Measurements from ENCODE around the gene KCNK7. TPM values are rescaled to one million over a fixed set of nuclear protein-coding genes. Genes with fewer than 3 reads are reported as not detected.

Gene KCNK7
- total RNA-seq, 1 donor from 2014 or later, result 0.69 TPM

DNA sequence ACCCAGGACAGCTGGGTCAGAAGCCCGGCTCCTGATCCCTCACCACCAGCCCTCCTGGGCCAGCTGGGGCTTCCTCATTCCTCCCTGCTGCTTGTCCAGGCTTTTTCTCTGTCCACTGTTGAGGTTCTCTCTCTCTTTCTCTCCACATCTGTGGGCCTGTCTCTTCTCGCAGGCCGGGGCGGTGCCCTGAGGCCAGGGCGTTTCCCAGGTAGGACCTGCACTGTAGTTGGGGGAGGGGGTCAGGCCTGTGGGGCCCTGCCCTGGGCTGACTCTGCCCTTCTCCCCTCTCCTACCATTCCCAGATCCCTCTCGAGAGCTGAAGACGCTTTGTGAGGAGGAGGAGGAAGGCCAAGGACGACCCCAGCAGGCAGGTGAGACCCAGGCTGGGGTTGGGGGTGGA, 14.8 kb downstream of the KCNK7 start:
- Mint-ChIP-seq H3K9me3 (ENCODE audit: unreplicated experiment) (peaks cover 16% of the 10 kb centered on the region), H3K36me3 (ENCODE audit: unreplicated experiment) (no peaks in the 10 kb centered on the region), H3K4me1 (ENCODE audit: low read depth, unreplicated experiment) (peaks cover 10% of the 10 kb centered on the region), H3K27me3 (ENCODE audit: unreplicated experiment) (peaks cover 26% of the 10 kb centered on the region), H3K27ac (ENCODE audit: unreplicated experiment) (no peak overlapping the region), H3K4me3 (ENCODE audit: unreplicated experiment) (no peak overlapping the region)
- DNase-seq, result no peak
- TF ChIP-seq, protein P1, sequence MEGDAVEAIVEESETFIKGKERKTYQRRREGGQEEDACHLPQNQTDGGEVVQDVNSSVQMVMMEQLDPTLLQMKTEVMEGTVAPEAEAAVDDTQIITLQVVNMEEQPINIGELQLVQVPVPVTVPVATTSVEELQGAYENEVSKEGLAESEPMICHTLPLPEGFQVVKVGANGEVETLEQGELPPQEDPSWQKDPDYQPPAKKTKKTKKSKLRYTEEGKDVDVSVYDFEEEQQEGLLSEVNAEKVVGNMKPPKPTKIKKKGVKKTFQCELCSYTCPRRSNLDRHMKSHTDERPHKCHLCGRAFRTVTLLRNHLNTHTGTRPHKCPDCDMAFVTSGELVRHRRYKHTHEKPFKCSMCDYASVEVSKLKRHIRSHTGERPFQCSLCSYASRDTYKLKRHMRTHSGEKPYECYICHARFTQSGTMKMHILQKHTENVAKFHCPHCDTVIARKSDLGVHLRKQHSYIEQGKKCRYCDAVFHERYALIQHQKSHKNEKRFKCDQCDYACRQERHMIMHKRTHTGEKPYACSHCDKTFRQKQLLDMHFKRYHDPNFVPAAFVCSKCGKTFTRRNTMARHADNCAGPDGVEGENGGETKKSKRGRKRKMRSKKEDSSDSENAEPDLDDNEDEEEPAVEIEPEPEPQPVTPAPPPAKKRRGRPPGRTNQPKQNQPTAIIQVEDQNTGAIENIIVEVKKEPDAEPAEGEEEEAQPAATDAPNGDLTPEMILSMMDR (IDR thresholded peaks at IDR 0.05; ENCODE audit: partially characterized antibody, unreplicated experiment), result no peak

DNA sequence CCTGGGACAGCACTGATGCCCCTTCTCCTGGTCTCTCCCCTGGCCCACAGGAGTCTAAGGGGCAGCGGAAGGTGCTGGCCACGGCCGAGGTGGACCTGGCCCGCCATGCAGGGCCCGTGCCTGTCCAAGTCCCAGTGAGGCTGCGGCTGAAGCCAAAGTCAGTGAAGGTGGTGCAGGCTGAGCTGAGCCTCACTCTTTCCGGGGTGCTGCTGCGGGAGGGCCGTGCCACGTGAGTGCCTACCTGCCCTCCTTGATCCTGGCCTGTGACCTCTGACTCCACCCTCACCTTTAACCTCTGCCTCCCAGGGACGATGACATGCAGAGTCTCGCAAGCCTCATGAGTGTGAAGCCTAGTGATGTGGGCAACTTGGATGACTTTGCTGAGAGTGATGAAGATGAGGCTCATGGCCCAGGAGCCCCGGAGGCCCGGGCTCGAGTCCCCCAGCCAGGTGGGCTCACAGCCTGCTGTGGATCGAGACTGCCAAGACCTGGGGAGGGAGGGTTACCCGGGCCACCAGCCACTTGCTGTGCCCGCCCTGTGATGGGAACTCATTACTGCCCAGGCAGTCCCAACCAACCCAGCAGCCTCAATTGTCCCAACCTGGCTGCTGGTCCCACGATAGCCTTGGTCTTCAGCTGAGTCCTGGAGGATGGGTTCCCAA, 15.4 kb downstream of the KCNK7 start:
- Mint-ChIP-seq H3K4me3 (ENCODE audit: unreplicated experiment) (no peak overlapping the region), H3K9me3 (ENCODE audit: unreplicated experiment) (peaks cover 18% of the 10 kb centered on the region), H3K36me3 (ENCODE audit: unreplicated experiment) (no peaks in the 10 kb centered on the region), H3K4me1 (ENCODE audit: low read depth, unreplicated experiment) (peaks cover 10% of the 10 kb centered on the region), H3K27ac (ENCODE audit: unreplicated experiment) (peak overlapping the region; percentile 22), H3K27me3 (ENCODE audit: unreplicated experiment) (peaks cover 27% of the 10 kb centered on the region)
- no peak for DNase-seq
- TF ChIP-seq, protein P1 (IDR thresholded peaks at IDR 0.05; ENCODE audit: partially characterized antibody, unreplicated experiment), result no peak

DNA sequence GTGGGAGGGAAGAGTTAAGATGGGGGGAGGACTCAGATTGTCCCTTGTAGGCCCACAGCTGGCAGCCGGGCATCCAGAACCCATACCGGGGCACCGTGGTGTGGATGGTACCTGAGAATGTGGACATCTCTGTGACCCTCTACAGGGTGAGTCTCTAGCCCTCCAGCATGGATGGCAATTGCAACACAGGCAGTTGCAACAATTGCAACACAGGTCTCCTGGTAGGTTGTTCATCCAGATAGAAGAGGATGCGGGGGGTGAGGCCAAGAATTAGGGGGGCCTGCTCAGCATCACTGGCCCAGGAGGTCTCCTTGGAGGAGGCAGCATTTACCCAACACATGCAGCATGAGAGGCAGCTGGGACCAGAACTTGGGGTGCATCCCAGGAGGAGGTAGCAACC, 16.3 kb downstream of the KCNK7 start:
- Mint-ChIP-seq H3K27ac (ENCODE audit: unreplicated experiment) (no peak overlapping the region), H3K4me3 (ENCODE audit: unreplicated experiment) (no peak overlapping the region), H3K27me3 (ENCODE audit: unreplicated experiment) (peaks cover 27% of the 10 kb centered on the region), H3K4me1 (ENCODE audit: low read depth, unreplicated experiment) (peaks cover 10% of the 10 kb centered on the region), H3K36me3 (ENCODE audit: unreplicated experiment) (no peaks in the 10 kb centered on the region), H3K9me3 (ENCODE audit: unreplicated experiment) (peaks cover 19% of the 10 kb centered on the region)
- no peak for DNase-seq
- TF ChIP-seq, protein P1 (IDR thresholded peaks at IDR 0.05; ENCODE audit: partially characterized antibody, unreplicated experiment), result no peak

DNA sequence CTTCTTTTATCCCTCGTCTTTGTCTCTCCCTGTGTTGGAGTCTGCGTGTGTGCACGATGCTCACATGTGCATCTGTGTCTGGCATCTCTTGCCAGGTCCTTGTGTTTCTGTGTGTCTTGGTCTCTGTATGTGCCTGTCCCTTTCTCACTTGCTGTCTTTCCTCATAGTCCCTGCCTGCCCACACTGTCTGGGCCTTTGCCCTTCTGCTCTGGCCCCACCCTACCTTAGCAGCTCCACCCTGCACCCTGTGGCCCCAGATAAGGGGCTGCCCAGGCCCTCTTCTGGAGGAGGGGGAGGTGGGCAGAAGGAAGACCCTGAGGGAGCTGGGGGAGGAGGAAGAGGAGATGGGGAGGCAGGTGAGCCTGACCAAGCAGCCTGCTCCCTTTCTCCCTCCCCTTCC, 16.9 kb downstream of the KCNK7 start:
- TF ChIP-seq, protein P1 (IDR thresholded peaks at IDR 0.05; ENCODE audit: partially characterized antibody, unreplicated experiment), result no peak
- Mint-ChIP-seq H3K4me3 (ENCODE audit: unreplicated experiment) (peak overlapping the region; percentile 58), H3K36me3 (ENCODE audit: unreplicated experiment) (no peaks in the 10 kb centered on the region), H3K27me3 (ENCODE audit: unreplicated experiment) (peaks cover 24% of the 10 kb centered on the region), H3K27ac (ENCODE audit: unreplicated experiment) (peak overlapping the region; percentile 28), H3K4me1 (ENCODE audit: low read depth, unreplicated experiment) (peaks cover 10% of the 10 kb centered on the region), H3K9me3 (ENCODE audit: unreplicated experiment) (peaks cover 19% of the 10 kb centered on the region)
- DNase-seq, result no peak

DNA sequence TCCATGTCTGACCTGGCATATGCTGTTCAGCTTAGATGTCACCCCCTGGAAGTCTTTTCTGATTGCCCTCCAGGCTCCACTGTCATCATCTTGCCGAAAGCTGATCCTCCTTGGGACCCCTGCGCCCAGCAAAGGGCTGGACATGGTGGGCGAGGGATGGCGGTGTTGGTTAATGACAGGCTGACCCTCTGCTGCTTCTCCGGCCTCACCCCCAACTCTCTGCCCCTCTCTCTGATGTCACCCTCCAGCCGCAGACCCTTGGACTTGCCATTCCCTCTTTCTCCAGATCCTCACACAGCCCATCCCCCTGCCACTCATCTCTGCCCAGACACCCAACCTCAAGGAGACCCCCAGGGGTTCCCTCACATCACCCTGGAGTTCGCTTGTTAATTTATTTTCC, 17.5 kb downstream of the KCNK7 start:
- Mint-ChIP-seq H3K9me3 (ENCODE audit: unreplicated experiment) (peaks cover 17% of the 10 kb centered on the region), H3K27me3 (ENCODE audit: unreplicated experiment) (peaks cover 21% of the 10 kb centered on the region), H3K36me3 (ENCODE audit: unreplicated experiment) (no peaks in the 10 kb centered on the region), H3K4me1 (ENCODE audit: low read depth, unreplicated experiment) (peaks cover 10% of the 10 kb centered on the region), H3K27ac (ENCODE audit: unreplicated experiment) (peak overlapping the region; percentile 28), H3K4me3 (ENCODE audit: unreplicated experiment) (peak overlapping the region; percentile 58)
- DNase-seq, result no peak
- TF ChIP-seq, protein P1 (IDR thresholded peaks at IDR 0.05; ENCODE audit: partially characterized antibody, unreplicated experiment), result no peak

All from glutamatergic neuron (in vitro differentiated cells).